GM08714 (cell line): ENCODE data around the gene LRRC3B.
"Not testable (repeated sequence)": the region's sequence is repeated elsewhere in the genome, so short reads cannot be mapped to it uniquely, and the experiment has no call there.

Experiments used
- H3K4me3 ChIP-seq: fragments of 200-500 bp; sonication (Bioruptor generic); 2 replicates; pipeline ENCODE4 v1.5.1; 2014; ENCODE audit warnings: mild to moderate bottlenecking, low read length, inconsistent platforms
- ZNF274 ChIP-seq: IDR thresholded peaks from 2 replicates; pipeline ENCODE4 v1.6.1; 2012; ENCODE audit warnings: mild to moderate bottlenecking, low read depth, low read length

LRRC3B gene, protein sequence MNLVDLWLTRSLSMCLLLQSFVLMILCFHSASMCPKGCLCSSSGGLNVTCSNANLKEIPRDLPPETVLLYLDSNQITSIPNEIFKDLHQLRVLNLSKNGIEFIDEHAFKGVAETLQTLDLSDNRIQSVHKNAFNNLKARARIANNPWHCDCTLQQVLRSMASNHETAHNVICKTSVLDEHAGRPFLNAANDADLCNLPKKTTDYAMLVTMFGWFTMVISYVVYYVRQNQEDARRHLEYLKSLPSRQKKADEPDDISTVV

DNA sequence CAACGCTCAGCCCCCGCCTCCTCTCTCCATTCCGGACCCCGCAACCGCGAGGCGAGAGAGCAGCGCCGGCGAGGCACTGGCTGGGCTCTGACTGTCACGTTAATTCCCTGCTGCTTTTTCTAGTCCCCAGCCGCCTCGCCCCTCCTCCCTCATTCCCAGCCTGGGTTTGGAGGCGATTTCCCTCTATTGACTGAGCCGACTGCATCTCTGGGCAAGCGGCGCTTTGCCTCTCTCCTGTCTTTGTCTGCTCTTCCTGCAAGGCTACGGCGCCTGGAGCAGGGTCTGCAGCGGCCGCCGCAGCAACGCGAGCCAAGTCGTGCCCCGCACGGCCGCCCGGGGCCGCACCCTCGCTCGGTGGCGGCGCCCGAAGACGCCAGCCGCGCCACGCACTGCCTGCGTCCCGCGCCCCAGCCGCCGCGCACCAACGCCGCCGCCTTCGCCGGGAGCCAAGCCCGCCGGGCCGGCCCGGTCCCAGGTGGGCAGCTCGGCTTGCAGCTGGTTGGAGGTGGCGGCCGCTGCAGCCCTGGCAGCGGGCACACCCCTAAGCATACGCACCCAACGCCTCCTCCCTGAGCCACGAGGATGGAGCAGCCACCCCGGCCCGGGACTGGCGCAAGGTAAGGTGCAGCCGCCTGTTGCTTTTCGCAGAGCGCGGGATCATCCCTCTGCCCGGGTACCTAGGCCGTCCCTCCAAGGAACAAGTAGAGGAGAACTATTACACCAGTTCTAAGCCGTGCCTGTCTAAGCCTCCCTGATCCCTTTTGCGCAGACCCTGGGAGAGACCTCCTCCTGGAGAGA lies at the start of gene LRRC3B:
Gene LRRC3B, plus strand, starts transcription at position 152 of the 798 bp plus-strand sequence. CDS start 86,901 bp downstream, outside the sequence.
- H3K4me3 ChIP-seq = no peak within 1 kb of the TSS
- no peak for TF ChIP-seq ZNF274

DNA sequence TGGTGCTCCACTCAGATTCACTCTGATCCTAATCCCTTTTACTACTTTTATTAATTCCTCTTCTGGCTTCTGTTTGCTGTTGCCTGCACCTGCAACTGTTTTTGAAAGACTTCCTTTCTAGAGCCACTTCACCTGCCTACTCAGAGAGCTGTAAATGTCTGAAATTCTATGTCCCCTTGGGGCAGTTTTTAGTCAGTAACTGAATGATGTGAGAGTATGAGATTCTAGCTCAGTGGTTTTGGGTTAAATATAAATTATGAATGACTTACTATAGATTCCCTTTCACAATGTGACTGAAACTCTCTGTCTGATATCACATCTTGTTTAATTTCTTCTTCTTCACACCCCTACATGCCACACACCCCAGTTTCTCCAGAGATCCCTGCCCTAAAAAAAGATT lies 47.8 kb upstream of the LRRC3B start:
- TF ChIP-seq ZNF274 = no peak
- H3K4me3 ChIP-seq = no peak overlapping the region

DNA sequence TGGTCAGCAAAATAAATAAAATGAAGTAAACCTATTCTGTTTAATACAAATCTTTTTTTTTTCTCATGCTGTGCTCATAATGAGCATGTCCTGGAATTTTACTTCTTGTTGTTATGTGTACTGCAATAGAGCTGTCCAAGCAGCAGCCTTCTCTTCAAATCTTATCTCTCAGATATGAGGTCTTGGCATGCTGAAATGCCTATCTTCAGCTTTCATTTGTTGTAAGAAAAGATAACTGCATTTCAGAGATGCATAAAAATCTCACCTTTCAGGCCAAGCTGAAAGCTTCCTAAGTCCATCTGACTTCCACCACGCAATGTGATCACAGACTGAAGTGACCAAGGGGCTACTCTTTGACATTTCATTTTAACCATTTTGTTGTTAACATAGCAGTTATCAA lies 43.5 kb upstream of the LRRC3B start:
- no peak overlapping the region for H3K4me3 ChIP-seq
- TF ChIP-seq ZNF274 = no peak

DNA sequence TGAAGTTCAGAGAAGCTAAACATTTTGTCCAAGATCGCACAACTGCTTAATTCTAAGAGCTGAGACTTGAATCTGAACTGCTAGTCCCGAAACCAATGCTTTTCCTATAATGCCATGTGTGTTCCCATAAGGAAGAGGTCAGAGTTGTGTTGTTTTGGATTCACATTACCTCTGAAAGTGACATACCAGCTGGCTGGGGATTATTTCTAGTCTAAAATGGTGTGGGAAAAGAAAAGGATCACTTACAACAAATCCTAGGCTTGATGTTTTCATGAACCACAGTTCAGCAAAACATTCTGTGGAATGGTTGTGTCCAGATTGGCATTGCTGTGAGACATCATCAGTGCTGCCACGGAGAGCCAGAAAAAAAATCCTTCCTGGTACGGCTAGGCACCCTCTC lies 35.0 kb upstream of the LRRC3B start:
- TF ChIP-seq ZNF274 = no peak

DNA sequence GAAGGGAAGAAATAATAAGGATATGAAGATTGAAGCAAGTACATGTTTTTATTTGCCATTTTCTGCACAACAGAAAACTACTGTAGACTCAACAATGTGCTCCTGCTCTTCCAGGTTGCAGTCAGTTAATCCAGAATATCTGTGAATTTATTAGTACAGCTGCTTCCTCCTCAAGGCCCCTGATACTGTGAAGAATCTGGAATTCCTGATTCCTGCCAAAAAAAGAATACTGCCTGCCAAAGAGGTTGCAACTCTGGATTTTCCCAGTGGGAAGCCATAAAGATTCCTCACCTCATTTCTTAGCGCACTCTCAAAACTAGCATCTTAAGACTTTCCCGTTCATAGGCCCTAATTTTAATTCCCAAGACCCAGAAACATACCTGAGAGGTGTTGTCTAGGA lies 33.6 kb upstream of the LRRC3B start:
- no peak overlapping the region for H3K4me3 ChIP-seq
- no peak for TF ChIP-seq ZNF274

More for the DNA sequence above, 35.0 kb upstream of the LRRC3B start:
- no peak overlapping the region for H3K4me3 ChIP-seq

DNA sequence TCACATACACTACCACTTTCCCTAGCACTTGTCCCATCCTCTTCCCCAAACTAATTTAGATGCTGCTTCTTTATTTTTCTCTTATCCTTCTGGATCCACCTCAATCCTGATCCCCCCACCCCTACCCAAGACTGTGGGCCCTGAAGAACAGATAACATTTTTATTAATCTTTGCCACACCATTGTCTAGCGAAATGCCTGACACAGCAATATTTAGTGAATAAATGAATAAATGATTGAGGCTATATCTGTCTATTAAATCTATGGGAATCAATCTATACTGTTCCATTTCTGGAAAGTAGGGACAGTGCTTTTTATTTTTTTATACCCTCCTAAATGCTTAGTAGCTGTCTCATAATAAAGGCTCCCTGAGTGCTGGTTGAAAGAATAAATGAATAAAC lies 32.9 kb upstream of the LRRC3B start:
- H3K4me3 ChIP-seq = no peak overlapping the region
- no peak for TF ChIP-seq ZNF274

DNA sequence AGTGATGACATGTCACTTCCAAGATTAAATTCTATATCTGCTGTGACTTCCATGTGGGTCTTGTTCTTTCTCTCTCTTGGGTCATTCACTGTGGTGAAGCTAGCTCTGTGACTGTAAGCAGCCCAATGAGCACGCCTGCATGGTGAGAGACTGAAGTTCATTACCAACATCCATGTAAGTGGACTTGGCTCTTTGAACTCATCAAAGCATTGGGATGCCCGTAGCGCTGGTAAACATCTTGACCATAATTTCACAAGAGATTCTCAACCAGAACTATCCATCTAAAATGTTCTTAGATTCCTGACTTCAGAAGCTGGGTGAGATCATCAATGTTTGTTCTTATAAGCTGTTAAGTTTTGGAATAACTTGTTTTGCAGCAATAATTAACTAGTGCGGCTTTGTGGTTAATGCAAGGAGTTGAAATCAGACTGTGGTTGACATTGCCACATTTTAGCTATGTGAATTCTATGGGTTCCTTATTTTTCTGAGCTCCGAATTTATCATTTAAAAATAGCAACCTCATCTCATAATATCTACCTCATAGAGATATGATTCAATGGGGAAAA lies 31.6 kb upstream of the LRRC3B start:
- no peak for TF ChIP-seq ZNF274
- no peak overlapping the region for H3K4me3 ChIP-seq

DNA sequence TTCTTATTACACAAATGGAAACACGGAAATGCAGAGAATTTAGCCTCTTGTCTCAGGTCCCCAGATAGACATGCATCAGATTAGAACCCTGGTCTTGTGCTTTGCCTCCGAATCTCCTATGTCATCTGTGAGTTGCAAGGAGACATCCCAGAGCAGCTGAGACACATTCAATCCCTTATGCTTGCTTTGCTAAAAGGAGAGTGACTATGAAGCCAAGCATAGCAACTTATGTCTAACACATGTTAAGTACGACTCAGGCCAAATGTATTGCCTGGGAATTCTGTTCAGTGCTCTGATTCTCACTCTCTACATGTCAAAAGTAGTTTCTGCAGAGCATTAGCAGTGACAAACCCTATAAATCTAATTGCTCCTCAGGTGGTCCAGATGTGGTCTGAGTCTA lies 30.6 kb upstream of the LRRC3B start:
- no peak for TF ChIP-seq ZNF274
- no peak overlapping the region for H3K4me3 ChIP-seq

DNA sequence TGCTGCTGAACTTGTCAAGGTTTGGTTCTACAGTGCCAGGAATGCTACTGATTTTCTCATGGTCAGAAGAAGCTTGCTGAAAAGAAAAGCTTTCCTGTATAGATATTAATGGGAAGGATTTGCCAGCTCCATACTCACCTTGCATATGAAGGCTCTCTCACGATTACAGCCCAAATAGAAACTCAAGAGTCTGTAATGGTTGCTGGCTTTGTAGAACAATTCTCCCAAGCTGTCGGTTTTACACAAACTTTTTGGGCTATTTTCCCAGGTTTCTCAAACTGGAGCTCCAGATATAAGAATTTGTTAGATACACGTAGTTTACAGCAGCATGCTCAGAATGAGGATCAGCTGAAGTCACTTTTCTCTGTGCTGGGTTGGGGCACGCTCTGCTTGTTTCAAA lies 30.1 kb upstream of the LRRC3B start:
- H3K4me3 ChIP-seq = no peak overlapping the region
- no peak for TF ChIP-seq ZNF274

DNA sequence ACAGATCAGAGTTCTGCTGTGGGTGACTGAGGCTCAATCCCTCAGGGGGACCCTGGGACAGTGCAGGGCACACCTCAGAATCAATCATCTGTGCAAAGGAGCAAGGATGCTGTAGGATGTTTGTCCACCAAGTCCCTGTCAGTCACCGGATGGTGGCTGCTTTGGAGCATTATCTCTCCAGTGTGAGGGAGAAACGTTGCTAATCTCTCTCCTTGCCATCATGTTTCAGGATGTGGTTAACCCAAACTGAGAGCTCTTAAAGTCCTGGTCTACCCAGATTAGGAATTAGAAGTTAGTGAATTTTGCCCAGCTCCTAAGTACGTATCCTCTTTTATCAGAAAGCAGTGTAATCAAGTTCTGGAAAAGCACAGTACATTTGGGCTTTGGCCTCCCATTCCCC lies 26.2 kb upstream of the LRRC3B start:
- no peak overlapping the region for H3K4me3 ChIP-seq
- no peak for TF ChIP-seq ZNF274

DNA sequence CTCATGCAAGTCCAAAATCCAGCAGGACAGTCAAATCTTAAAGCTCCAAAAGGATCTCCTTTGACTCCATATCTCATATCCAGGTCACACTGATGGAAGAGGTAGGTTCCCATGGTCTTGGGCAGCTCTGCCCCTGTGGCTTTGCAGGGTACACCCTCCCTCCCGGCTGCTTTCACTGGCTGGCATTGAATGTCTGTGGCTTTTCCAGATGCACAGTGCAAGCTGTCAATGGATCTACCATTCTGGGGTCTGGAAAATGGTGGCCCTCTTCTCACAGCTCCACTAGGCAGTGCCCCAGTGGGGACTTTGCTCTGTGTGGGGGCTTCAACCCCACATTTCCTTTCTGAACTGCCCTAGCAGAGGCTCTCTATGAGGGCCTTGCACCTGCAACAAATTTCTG lies 19.3 kb upstream of the LRRC3B start:
- H3K4me3 ChIP-seq = not testable (repeated sequence)

DNA sequence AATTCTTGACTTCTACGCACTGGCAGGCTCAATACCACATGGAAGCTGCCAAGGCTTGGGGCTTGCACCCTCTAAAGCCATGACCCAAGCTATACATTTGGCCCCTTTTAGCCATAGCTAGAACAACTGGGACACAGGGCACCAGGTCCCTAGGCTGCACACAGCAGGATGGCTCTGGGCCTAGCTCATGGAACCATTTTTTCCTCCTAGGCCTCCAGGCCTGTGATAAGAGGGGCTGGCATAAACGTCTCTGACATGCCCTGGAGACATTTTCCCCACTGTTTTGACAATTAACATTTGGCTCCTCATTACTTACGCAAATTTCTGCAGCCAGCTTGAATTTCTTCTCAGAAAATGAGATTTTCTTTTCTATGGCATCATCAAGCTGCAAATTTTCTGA lies 18.8 kb upstream of the LRRC3B start:
- H3K4me3 ChIP-seq = not testable (repeated sequence)

DNA sequence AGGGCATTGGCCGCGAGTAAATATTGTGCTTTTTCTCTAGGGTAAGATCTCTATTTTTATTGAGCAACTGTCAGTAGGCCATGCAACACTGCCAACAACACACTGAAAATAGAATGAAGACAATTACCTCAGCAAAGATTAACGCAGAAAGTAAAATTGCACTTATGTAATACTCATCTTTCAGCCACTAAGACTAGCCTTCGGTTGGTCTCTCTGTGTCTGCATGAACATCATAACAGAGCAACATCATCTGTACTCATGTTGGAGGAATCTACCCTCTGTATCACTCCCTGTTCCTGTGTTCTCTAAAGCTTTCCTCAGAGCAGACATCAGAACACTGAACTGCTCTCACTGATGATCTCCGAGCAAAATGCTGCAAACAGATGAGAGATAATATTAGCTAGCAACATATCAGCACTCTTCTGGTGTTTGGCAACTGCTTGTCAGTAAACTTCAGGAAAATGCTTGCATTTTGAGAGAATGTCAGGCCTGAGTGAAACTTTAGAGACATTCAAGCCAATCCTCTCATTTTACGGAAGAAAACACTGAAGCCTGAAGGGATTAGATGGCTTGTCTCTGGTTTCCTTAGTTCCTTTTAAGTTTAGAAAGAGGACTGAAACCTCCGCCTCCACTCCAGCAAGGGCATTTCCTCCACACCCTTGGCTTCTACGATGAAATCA lies 8.4 kb upstream of the LRRC3B start:
- H3K4me3 ChIP-seq = no peak overlapping the region
- TF ChIP-seq ZNF274 = no peak

DNA sequence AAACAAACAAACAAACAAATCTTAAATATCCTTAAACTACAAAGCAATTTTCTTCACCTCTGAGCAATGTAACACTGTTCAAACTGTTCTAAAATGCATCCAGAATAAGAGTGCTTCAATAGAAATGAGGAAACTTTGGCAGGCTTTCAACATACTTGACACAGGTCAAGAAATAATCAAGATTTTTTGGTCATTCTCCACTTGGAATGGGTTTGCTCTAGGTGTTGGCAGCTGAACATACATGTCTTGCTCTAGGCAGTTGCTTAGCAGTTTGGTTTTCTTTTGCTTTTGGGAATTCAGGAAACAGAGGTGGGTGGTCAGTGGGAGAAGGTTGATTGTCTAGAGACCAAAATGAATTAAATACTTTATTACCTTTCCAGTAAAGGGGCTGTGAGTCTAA lies 1.4 kb upstream of the LRRC3B start:
- no peak overlapping the region for H3K4me3 ChIP-seq
- no peak for TF ChIP-seq ZNF274
